ENCODE results near the gene TRMT2B. TPM values are rescaled to one million over a fixed set of nuclear protein-coding genes. Genes with fewer than 3 reads are reported as not detected.
"Not testable (repeated sequence)": the region's sequence is repeated elsewhere in the genome, so short reads cannot be mapped to it uniquely, and the experiment has no call there.

Gene TRMT2B
- total RNA-seq, 1 donor from 2014 or later = 12.2 TPM

GRCh38 chrX:101037231-101037630, 14.7 kb downstream of the TRMT2B start:
- TF ChIP-seq CTCF (IDR thresholded peaks at IDR 0.05; ENCODE audit: unreplicated experiment) = no peak
- H3K27ac Mint-ChIP-seq (ENCODE audit: unreplicated experiment) = no peak overlapping the region

DNA sequence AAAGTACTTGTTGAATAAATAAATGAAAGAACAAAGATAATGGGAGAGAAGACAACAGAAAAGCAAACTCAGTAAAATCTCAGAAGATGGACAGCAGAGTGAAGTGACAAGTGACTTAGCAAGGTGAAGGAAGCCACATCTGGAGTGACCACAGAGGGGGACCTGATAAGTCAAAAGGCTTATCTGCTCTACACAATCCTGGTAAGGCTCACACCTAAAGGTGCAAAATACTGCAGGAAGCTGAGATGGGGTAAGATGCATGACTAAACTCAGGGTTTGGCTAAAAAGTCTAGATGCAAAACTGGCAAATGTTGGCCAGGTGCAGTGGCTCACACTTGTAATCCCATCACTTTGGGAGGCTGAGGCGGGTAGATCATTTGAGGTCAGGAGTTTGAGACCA, 22.2 kb downstream of the TRMT2B start:
- Mint-ChIP-seq H3K9me3 (ENCODE audit: unreplicated experiment) (no peaks in the 10 kb centered on the region), H3K4me3 (ENCODE audit: unreplicated experiment) (no peak overlapping the region), H3K4me1 (ENCODE audit: unreplicated experiment) (no peaks in the 10 kb centered on the region), H3K27ac (ENCODE audit: unreplicated experiment) (no peak overlapping the region), H3K36me3 (ENCODE audit: low read depth, unreplicated experiment) (peaks cover 17% of the 10 kb centered on the region), H3K27me3 (ENCODE audit: unreplicated experiment) (peaks cover 1% of the 10 kb centered on the region)
- no peak for TF ChIP-seq CTCF (IDR thresholded peaks at IDR 0.05; ENCODE audit: unreplicated experiment)
- no peak for DNase-seq (ENCODE audit: low spot score)

More at GRCh38 chrX:101037231-101037630, 14.7 kb downstream of the TRMT2B start:
- Mint-ChIP-seq H3K36me3 (ENCODE audit: low read depth, unreplicated experiment) (peaks cover 3% of the 10 kb centered on the region), H3K9me3 (ENCODE audit: unreplicated experiment) (no peaks in the 10 kb centered on the region), H3K27me3 (ENCODE audit: unreplicated experiment) (no peaks in the 10 kb centered on the region), H3K4me1 (ENCODE audit: unreplicated experiment) (no peaks in the 10 kb centered on the region), H3K4me3 (ENCODE audit: unreplicated experiment) (no peak overlapping the region)
- DNase-seq (ENCODE audit: low spot score) = no peak

- Mint-ChIP-seq H3K36me3 (ENCODE audit: low read depth, unreplicated experiment) (peaks cover 17% of the 10 kb centered on the region), H3K27ac (ENCODE audit: unreplicated experiment) (no peak overlapping the region), H3K9me3 (ENCODE audit: unreplicated experiment) (no peaks in the 10 kb centered on the region), H3K4me3 (ENCODE audit: unreplicated experiment) (no peak overlapping the region), H3K4me1 (ENCODE audit: unreplicated experiment) (no peaks in the 10 kb centered on the region), H3K27me3 (ENCODE audit: unreplicated experiment) (peaks cover 1% of the 10 kb centered on the region)
- no peak for TF ChIP-seq CTCF (IDR thresholded peaks at IDR 0.05; ENCODE audit: unreplicated experiment)
- no peak for DNase-seq (ENCODE audit: low spot score)
These were observed 23.3 kb downstream of the TRMT2B start for GRCh38 chrX:101028562-101028961.

- TF ChIP-seq CTCF (IDR thresholded peaks at IDR 0.05; ENCODE audit: unreplicated experiment) = no peak
- Mint-ChIP-seq H3K4me3 (ENCODE audit: unreplicated experiment) (no peak overlapping the region), H3K27me3 (ENCODE audit: unreplicated experiment) (peaks cover 1% of the 10 kb centered on the region), H3K9me3 (ENCODE audit: unreplicated experiment) (no peaks in the 10 kb centered on the region), H3K27ac (ENCODE audit: unreplicated experiment) (no peak overlapping the region), H3K36me3 (ENCODE audit: low read depth, unreplicated experiment) (peaks cover 19% of the 10 kb centered on the region), H3K4me1 (ENCODE audit: unreplicated experiment) (no peaks in the 10 kb centered on the region)
- DNase-seq (ENCODE audit: low spot score) = no peak
These were observed 26.8 kb downstream of the TRMT2B start for GRCh38 chrX:101025126-101025525.

DNA sequence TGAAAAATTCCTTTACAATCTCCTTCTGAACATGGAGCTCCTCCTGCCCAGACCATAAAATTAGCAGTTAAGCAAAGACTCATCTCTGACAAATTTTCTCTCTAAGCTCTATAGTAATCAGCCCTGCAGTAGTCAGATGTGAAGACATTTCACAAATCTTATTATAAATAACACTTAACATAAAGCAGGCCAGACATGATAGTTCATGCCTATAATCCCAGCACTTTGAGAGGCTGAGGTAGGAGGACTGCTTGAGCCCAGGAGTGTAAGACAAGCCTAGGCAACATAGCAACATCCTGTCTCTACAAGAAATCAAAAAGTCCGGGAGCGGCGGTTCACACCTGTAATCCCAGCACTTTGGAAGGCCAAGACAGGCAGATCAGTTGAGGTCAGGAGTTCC, 29.9 kb downstream of the TRMT2B start:
- H3K27ac Mint-ChIP-seq (ENCODE audit: unreplicated experiment) = no peak overlapping the region
- no peaks in the 10 kb centered on the region for H3K27me3 Mint-ChIP-seq (ENCODE audit: unreplicated experiment)
- H3K9me3 Mint-ChIP-seq (ENCODE audit: unreplicated experiment) = no peaks in the 10 kb centered on the region
- no peak for TF ChIP-seq CTCF (IDR thresholded peaks at IDR 0.05; ENCODE audit: unreplicated experiment)
- H3K4me3 Mint-ChIP-seq (ENCODE audit: unreplicated experiment) = no peak overlapping the region
- H3K36me3 Mint-ChIP-seq (ENCODE audit: low read depth, unreplicated experiment) = peaks cover 16% of the 10 kb centered on the region
- no peaks in the 10 kb centered on the region for H3K4me1 Mint-ChIP-seq (ENCODE audit: unreplicated experiment)
- no peak for DNase-seq (ENCODE audit: low spot score)

GRCh38 chrX:101012031-101012430, 39.9 kb downstream of the TRMT2B start:
- not testable (repeated sequence) for H3K4me3 Mint-ChIP-seq (ENCODE audit: unreplicated experiment); H3K36me3 Mint-ChIP-seq (ENCODE audit: low read depth, unreplicated experiment); DNase-seq (ENCODE audit: low spot score); H3K27ac Mint-ChIP-seq (ENCODE audit: unreplicated experiment); H3K9me3 Mint-ChIP-seq (ENCODE audit: unreplicated experiment); H3K4me1 Mint-ChIP-seq (ENCODE audit: unreplicated experiment); H3K27me3 Mint-ChIP-seq (ENCODE audit: unreplicated experiment)
